Measurements from ENCODE around the gene FNDC10. TPM values are rescaled to one million over a fixed set of nuclear protein-coding genes. Genes with fewer than 3 reads are reported as not detected.

The FNDC10 gene
- total and polyA plus RNA-seq, 2 donors (not counting 3 experiments of a cell fraction or from before 2014, with no cell fraction given) = 1.5 to 2.3 TPM

DNA sequence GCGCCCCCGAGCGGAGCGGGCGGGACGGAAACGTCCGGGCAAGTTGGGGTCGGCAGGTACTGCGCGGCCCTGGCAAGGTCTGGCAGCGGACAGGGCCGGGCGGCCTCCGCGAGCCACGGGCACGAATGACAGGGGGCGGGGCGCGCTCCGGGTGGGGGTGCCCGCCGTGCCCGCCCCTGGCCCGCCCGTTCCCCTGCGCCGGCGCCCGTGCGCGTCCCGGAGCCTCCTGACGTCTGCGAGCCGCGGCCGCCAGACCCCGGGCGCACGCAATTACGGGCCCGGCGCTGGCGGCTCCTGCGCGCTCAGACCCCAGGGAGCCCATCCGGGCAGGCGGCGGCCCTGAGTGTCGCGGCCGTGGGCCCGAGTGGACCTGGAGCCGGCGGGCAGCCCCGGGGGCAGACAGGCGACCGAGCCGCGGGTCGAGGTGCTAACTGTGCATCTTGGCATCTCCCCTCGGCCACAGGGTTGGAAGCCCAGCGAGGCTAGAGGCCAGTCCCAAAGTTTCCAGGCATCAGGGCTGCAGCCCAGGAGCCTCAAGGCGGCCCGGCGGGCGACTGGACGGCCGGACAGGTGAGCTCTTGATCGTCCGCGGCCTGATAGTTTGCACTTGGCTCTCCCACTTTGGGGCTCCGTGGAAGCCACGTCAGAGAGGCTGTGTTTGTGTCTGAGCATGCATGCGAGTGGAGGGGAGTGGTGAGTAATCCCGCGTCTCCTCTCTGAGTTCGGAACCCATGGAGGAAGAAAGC, 16.3 kb upstream of the FNDC10 start:
- Histone ChIP-seq H3K27ac (ENCODE audit: insufficient read depth, low read depth, low read length) (peak overlapping the region; percentile 99), H3K36me3 (ENCODE audit: control insufficient read depth in 2 of 2, extremely low read depth in 1 of 2, insufficient read depth in 2 of 2, low read length in 2 of 2) (peaks cover 0 to 2% of the 10 kb centered on the region in 2 experiments), H2AFZ (ENCODE audit: low read depth, low read length) (peak overlapping the region; percentile 90), H3K4me1 (ENCODE audit: control insufficient read depth, extremely low read depth, insufficient read depth, low read length) (peaks cover 16% of the 10 kb centered on the region), H3K4me2 (ENCODE audit: insufficient read depth, low read length) (peak overlapping the region; percentile 75), H4K20me1 (replicated peaks; ENCODE audit: control insufficient read depth, extremely low read depth, insufficient read depth, low read length) (no peaks in the 10 kb centered on the region), H3K9me3 (replicated peaks; ENCODE audit: control insufficient read depth, insufficient read depth, low read length) (no peaks in the 10 kb centered on the region), H3K27me3 (ENCODE audit: control insufficient read depth in 2 of 2, insufficient read depth in 2 of 2, low read length in 2 of 2) (no peaks in the 10 kb centered on the region), H3K4me3 (replicated peaks in 1 of 3; ENCODE audit: insufficient read depth in 1 of 3, low read depth in 1 of 3, low read length in 3 of 3) (peak overlapping the region; percentile 67 to 99 (median 68)), H3K9ac (replicated peaks; ENCODE audit: extremely low read depth, insufficient read depth, low read length) (peak overlapping the region; percentile 100), H3K79me2 (ENCODE audit: control insufficient read depth, insufficient read depth, low read length) (peaks cover 3% of the 10 kb centered on the region), H3K9me1 (replicated peaks; ENCODE audit: control insufficient read depth, extremely low read depth, insufficient read depth, low read length) (no peaks in the 10 kb centered on the region)
- BruUV-seq (replicated peaks) = no TSS peak
- CTCF ChIA-PET = interaction anchor here (1.4 kb wide), 1 partner anchor 111 kb away, joined by 4 read pairs; no protein-coding TSS in a partner anchor
- DNase-seq (ENCODE audit: low read depth, low spot score) (peak; percentile 18), FAIRE-seq (no peak)
- POLR2A ChIA-PET = no interaction called here
- dilution Hi-C loops (cut with MboI; ENCODE audit: extremely low pct_ligation_motif_present, low sequenced_read_pairs) = no loop called here
- no peak for TF ChIP-seq POLR2AphosphoS5 (IDR thresholded peaks at IDR 0.05; ENCODE audit: insufficient read depth, low read depth, low read length)
- TF ChIP-seq JUN (IDR thresholded peaks at IDR 0.05; ENCODE audit: borderline replicate concordance, insufficient read depth, insufficient read length, low read depth) = no peak
- no peak for TF ChIP-seq EZH2 (IDR thresholded peaks at IDR 0.05; ENCODE audit: borderline replicate concordance, low read depth, low read length, severe bottlenecking)
- no peak for TF ChIP-seq MAX (IDR thresholded peaks at IDR 0.05; ENCODE audit: insufficient read depth, insufficient read length)
- TF ChIP-seq, protein P1, sequence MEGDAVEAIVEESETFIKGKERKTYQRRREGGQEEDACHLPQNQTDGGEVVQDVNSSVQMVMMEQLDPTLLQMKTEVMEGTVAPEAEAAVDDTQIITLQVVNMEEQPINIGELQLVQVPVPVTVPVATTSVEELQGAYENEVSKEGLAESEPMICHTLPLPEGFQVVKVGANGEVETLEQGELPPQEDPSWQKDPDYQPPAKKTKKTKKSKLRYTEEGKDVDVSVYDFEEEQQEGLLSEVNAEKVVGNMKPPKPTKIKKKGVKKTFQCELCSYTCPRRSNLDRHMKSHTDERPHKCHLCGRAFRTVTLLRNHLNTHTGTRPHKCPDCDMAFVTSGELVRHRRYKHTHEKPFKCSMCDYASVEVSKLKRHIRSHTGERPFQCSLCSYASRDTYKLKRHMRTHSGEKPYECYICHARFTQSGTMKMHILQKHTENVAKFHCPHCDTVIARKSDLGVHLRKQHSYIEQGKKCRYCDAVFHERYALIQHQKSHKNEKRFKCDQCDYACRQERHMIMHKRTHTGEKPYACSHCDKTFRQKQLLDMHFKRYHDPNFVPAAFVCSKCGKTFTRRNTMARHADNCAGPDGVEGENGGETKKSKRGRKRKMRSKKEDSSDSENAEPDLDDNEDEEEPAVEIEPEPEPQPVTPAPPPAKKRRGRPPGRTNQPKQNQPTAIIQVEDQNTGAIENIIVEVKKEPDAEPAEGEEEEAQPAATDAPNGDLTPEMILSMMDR (IDR thresholded peaks at IDR 0.05; ENCODE audit: extremely low read depth in 1 of 2, insufficient read depth in 1 of 2, low read depth in 1 of 2, low read length in 2 of 2) = no peak
- no peak for TF ChIP-seq POLR2A (IDR thresholded peaks at IDR 0.05; ENCODE audit: low read depth, low read length)
- TF ChIP-seq GATA2 (IDR thresholded peaks at IDR 0.05; ENCODE audit: insufficient read depth, insufficient read length, low read depth, low read length) = no peak
- no peak for TF ChIP-seq FOS (IDR thresholded peaks at IDR 0.05; ENCODE audit: borderline replicate concordance, insufficient read depth, low read length)
- no peak for TF ChIP-seq MYC (IDR thresholded peaks at IDR 0.05; ENCODE audit: low read depth, low read length)
- intact Hi-C loops (cut with micrococcal nuclease) = loop anchor here (5.0 kb wide), 1 partner anchor 104 kb away; the partner anchor contains the start of gene ATAD3A

All from endothelial cell of umbilical vein (primary cell).